ENCODE results near the gene GTF3C1. TPM values are rescaled to one million over a fixed set of nuclear protein-coding genes. Genes with fewer than 3 reads are reported as not detected.

Gene GTF3C1
- total RNA-seq, 4 donors from 2014 or later: 118 to 257 (median 156) TPM

DNA sequence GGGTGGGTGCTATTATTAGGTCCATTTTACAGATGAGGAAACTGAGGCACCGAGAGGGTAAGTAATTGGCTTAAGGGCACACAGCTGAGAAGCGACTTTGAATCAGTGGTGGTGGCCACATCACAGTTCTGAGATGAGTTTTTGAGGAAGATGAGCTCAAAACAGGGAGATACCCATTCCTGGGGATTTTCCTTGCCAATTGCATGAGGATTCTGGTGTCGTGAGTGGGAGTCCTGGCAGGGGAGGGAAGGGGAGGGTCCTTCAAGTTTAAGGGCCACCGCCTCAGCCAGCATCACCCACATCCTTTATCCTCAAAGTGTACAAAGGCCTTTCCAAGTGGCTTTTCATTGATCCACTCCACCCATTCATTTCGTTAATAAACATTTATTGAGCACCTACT is 102.4 kb downstream of the GTF3C1 start:
- DNase-seq (ENCODE audit: low spot score in 2 of 2): no peak
- intact Hi-C loops (cut with DNase I; ENCODE audit: low total_unique reads): no loop called here
- no peak for TF ChIP-seq POLR2A (IDR thresholded peaks at IDR 0.05)
- TF ChIP-seq, protein P1, sequence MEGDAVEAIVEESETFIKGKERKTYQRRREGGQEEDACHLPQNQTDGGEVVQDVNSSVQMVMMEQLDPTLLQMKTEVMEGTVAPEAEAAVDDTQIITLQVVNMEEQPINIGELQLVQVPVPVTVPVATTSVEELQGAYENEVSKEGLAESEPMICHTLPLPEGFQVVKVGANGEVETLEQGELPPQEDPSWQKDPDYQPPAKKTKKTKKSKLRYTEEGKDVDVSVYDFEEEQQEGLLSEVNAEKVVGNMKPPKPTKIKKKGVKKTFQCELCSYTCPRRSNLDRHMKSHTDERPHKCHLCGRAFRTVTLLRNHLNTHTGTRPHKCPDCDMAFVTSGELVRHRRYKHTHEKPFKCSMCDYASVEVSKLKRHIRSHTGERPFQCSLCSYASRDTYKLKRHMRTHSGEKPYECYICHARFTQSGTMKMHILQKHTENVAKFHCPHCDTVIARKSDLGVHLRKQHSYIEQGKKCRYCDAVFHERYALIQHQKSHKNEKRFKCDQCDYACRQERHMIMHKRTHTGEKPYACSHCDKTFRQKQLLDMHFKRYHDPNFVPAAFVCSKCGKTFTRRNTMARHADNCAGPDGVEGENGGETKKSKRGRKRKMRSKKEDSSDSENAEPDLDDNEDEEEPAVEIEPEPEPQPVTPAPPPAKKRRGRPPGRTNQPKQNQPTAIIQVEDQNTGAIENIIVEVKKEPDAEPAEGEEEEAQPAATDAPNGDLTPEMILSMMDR (IDR thresholded peaks at IDR 0.05): no peak
- no peak overlapping the region for H3K4me3 ChIP-seq (ENCODE audit: low read depth, poor library complexity, severe bottlenecking)
- 93% methylated on average over 5 of the region's 5 CpGs for WGBS, 2 donors

DNA sequence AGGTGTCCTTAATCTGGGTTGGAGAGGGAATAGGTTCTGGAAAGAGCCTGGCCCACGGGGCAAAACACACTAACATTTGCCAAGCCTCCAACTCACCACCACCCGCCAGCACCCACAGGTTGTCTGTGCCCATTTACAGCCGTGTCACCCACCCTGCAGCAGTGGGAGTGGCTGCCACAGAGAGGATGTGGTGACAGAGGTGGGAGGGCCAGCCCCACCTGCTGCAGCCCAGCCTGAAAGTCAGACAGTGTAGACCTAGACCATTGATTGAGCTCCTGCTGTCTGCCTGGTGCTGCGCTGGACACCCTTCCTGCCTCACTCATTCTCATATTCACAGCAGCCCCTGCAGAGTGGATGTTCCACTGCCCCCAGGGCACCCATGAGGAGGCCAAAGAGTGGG is 103.0 kb downstream of the GTF3C1 start:
- intact Hi-C loops (cut with DNase I; ENCODE audit: low total_unique reads): no loop called here
- H3K4me3 ChIP-seq (ENCODE audit: low read depth, poor library complexity, severe bottlenecking): no peak overlapping the region
- TF ChIP-seq, protein P1 (IDR thresholded peaks at IDR 0.05): no peak
- TF ChIP-seq POLR2A (IDR thresholded peaks at IDR 0.05): no peak
- 73 to 82% methylated on average over 4 of the region's 4 CpGs for WGBS, 2 donors
- DNase-seq (ENCODE audit: low spot score in 2 of 2): no peak

DNA sequence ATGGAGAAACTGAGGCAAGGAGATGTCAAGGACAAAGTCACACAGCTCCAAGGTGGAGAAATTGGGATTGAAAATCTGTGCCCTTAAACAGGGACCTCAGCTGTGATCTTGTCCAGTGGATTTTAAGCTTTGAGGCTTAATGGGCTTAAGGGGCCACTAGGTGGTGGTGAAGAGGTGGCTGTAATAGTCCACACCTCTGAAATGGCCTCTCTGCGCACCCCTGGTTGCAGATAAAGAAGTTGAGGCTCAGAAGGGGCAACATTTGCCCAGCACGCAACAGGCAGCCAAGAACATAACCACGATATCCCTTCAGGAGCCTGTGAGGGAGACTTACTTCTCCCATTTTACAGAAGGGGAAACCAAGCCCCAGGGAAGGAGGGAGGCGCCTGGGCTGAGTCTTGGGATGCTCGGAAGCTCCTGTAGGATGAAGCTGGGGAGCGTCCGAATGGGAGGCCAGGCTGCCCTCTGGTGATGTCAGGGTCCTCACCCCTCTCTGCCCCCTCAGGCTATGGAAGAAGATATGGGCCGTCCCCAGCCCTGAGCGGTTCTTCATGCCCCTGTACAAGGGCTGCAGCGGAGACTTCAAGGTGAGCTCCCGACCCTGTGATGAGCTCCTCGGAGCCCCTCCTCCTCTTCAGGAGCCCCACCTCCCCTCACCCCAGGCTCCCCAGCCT is 104.1 kb downstream of the GTF3C1 start:
- H3K4me3 ChIP-seq (ENCODE audit: low read depth, poor library complexity, severe bottlenecking): no peak overlapping the region
- DNase-seq (ENCODE audit: low spot score in 2 of 2): no peak
- intact Hi-C loops (cut with DNase I; ENCODE audit: low total_unique reads): no loop called here
- 88 to 91% methylated on average over 8 to 12 of the region's 12 CpGs for WGBS, 2 donors
- no peak for TF ChIP-seq POLR2A (IDR thresholded peaks at IDR 0.05)
- TF ChIP-seq, protein P1 (IDR thresholded peaks at IDR 0.05): no peak

DNA sequence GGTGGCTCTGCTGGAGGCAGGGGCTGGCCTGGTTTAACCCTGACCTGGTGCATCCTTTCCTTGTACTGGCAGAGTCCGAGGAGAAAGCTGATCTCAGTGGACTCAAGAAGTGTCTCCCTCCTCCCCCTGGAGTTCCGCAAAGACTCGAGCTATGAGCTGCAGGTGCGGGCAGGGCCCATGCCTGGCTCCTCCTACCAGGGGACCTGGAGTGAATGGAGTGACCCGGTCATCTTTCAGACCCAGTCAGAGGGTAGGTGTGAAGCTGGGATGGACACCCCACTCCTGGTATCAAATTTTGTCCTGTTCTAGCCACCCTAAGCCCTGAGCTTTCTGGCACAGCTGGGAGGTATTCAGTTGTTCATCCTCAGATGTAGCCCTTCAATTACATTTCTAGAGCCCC is 105.2 kb downstream of the GTF3C1 start:
- H3K4me3 ChIP-seq (ENCODE audit: low read depth, poor library complexity, severe bottlenecking): no peak overlapping the region
- no peak for DNase-seq (ENCODE audit: low spot score in 2 of 2)
- WGBS, 2 donors: 97% methylated on average over 5 of the region's 5 CpGs
- intact Hi-C loops (cut with DNase I; ENCODE audit: low total_unique reads): no loop called here
- TF ChIP-seq, protein P1 (IDR thresholded peaks at IDR 0.05): no peak
- no peak for TF ChIP-seq POLR2A (IDR thresholded peaks at IDR 0.05)

DNA sequence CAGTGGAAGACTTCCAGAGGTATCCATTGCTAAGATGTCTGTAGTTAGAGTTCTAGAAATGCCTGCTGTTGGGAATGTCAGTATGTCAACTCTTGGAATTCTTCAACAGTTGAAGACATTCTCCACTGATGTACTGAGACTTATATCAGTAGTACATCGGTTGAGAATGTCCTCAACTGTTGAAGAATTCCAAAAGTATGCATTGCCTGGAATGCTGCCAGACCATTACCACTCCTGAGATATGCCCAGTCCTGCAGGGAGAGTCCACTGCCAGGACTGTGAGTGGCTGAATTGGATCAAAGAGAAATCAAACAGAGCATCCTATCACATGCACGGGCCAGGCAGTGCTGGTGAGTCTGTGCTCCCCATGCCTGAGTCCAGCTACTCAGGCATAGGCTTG is 105.7 kb downstream of the GTF3C1 start:
- TF ChIP-seq POLR2A (IDR thresholded peaks at IDR 0.05): no peak
- TF ChIP-seq, protein P1 (IDR thresholded peaks at IDR 0.05): no peak
- 41 to 45% methylated on average over 2 of the region's 2 CpGs for WGBS, 2 donors
- intact Hi-C loops (cut with DNase I; ENCODE audit: low total_unique reads): no loop called here
- H3K4me3 ChIP-seq (ENCODE audit: low read depth, poor library complexity, severe bottlenecking): no peak overlapping the region
- no peak for DNase-seq (ENCODE audit: low spot score in 2 of 2)

DNA sequence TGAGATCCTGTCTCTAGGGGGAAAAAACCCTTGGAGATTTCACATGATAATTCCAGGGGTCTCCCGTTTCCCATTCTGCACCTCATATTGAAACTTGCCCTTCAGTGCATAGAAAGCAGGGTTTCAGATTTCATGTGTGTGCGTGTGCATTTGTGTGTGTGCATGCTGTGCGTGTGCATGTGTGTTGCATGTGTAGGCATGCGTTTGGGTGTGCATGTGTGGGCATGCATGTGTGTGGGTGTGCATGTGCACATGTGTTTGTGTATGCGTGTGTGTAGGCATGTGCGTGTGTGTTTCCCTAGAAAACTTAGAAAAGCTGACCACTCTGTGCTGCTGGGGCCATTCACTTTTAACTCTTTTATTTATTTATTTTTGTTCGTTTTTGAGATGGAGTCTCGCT is 107.7 kb downstream of the GTF3C1 start:
- TF ChIP-seq, protein P1 (IDR thresholded peaks at IDR 0.05): no peak
- no peak for TF ChIP-seq POLR2A (IDR thresholded peaks at IDR 0.05)
- no peak for DNase-seq (ENCODE audit: low spot score in 2 of 2)
- intact Hi-C loops (cut with DNase I; ENCODE audit: low total_unique reads): no loop called here
- 81 to 92% methylated on average over 8 of the region's 8 CpGs for WGBS, 2 donors
- H3K4me3 ChIP-seq (ENCODE audit: low read depth, poor library complexity, severe bottlenecking): no peak overlapping the region
